ENCODE measurements around the gene ATXN7L1.

Gene ATXN7L1

GRCh38 chr7:105648561-105649401 is 227.6 kb downstream of the ATXN7L1 start:
- no peak for DNase-seq (ENCODE audit: low read depth in 2 of 2)

GRCh38 chr7:105647591-105647990 is 228.8 kb downstream of the ATXN7L1 start:
- no peak for DNase-seq (ENCODE audit: low read depth in 2 of 2)

- no peak for DNase-seq (ENCODE audit: low read depth in 2 of 2)
Observed at GRCh38 chr7:105644937-105645336, 231.5 kb downstream of the ATXN7L1 start.

GRCh38 chr7:105643851-105644250 is 232.5 kb downstream of the ATXN7L1 start:
- DNase-seq (ENCODE audit: low read depth in 2 of 2), result no peak

- DNase-seq (ENCODE audit: low read depth in 2 of 2), result no peak
Observed at GRCh38 chr7:105643384-105643783, 233.0 kb downstream of the ATXN7L1 start.

GRCh38 chr7:105642264-105642663 is 234.1 kb downstream of the ATXN7L1 start:
- no peak for DNase-seq (ENCODE audit: low read depth in 2 of 2)

GRCh38 chr7:105640956-105641810 is 235.2 kb downstream of the ATXN7L1 start:
- DNase-seq (ENCODE audit: low read depth in 2 of 2), result no peak

GRCh38 chr7:105639667-105640493 is 236.5 kb downstream of the ATXN7L1 start:
- no peak for DNase-seq (ENCODE audit: low read depth in 2 of 2)

GRCh38 chr7:105638902-105639495 is 237.4 kb downstream of the ATXN7L1 start:
- DNase-seq (ENCODE audit: low read depth in 2 of 2), result no peak

- DNase-seq (ENCODE audit: low read depth in 2 of 2), result no peak
Observed at GRCh38 chr7:105638334-105638733, 238.1 kb downstream of the ATXN7L1 start.

- no peak for DNase-seq (ENCODE audit: low read depth in 2 of 2)
Observed at GRCh38 chr7:105637755-105638154, 238.6 kb downstream of the ATXN7L1 start.

GRCh38 chr7:105636982-105637381 is 239.4 kb downstream of the ATXN7L1 start:
- no peak for DNase-seq (ENCODE audit: low read depth in 2 of 2)

GRCh38 chr7:105635197-105635596 is 241.2 kb downstream of the ATXN7L1 start:
- no peak for DNase-seq (ENCODE audit: low read depth in 2 of 2)

GRCh38 chr7:105625986-105626385 is 250.4 kb downstream of the ATXN7L1 start:
- DNase-seq (ENCODE audit: low read depth in 2 of 2), result no peak

GRCh38 chr7:105623906-105624305 is 252.5 kb downstream of the ATXN7L1 start:
- DNase-seq (ENCODE audit: low read depth in 2 of 2), result no peak

GRCh38 chr7:105623378-105623777 is 253.0 kb downstream of the ATXN7L1 start:
- DNase-seq (ENCODE audit: low read depth in 2 of 2), result no peak

GRCh38 chr7:105622106-105622731 is 254.2 kb downstream of the ATXN7L1 start:
- no peak for DNase-seq (ENCODE audit: low read depth in 2 of 2)

- no peak for DNase-seq (ENCODE audit: low read depth in 2 of 2)
Observed at GRCh38 chr7:105621617-105622016, 254.8 kb downstream of the ATXN7L1 start.

- no peak for DNase-seq (ENCODE audit: low read depth in 2 of 2)
Observed at GRCh38 chr7:105621176-105621575, 255.2 kb downstream of the ATXN7L1 start.

GRCh38 chr7:105619590-105619989 is 256.8 kb downstream of the ATXN7L1 start:
- no peak for DNase-seq (ENCODE audit: low read depth in 2 of 2)

GRCh38 chr7:105618016-105618296 is 258.4 kb downstream of the ATXN7L1 start:
- DNase-seq (ENCODE audit: low read depth in 2 of 2), result no peak
